IPS-20b (cell line): ENCODE measurements around the gene BMPER.
"Not testable (repeated sequence)": the region's sequence is repeated elsewhere in the genome, so short reads cannot be mapped to it uniquely, and the experiment has no call there.

Experiments
- H3K27ac ChIP-seq: one replicate; pipeline ENCODE4 v1.5.1; 2013; ENCODE audit warnings: low read length
- H3K27me3 ChIP-seq: 2 replicates; pipeline ENCODE4 v1.6.1; 2013; ENCODE audit warnings: mild to moderate bottlenecking, low read length, inconsistent platforms; ENCODE audit not compliant: insufficient read depth
- H3K36me3 ChIP-seq: 2 replicates; pipeline ENCODE4 v1.6.1; 2013; ENCODE audit warnings: low read depth, mild to moderate bottlenecking, inconsistent platforms, low read length, moderate library complexity; ENCODE audit not compliant: insufficient read depth
- H3K4me1 ChIP-seq: 2 replicates; pipeline ENCODE4 v1.6.1; 2013; ENCODE audit warnings: mild to moderate bottlenecking, control low read depth, inconsistent platforms, low read length, moderate library complexity; ENCODE audit not compliant: insufficient read depth
- H3K4me3 ChIP-seq: 2 replicates; pipeline ENCODE4 v1.5.1; 2013; ENCODE audit warnings: mild to moderate bottlenecking, low read length, inconsistent platforms
- H3K9ac ChIP-seq: 2 replicates; pipeline ENCODE4 v1.6.1; 2013; ENCODE audit warnings: low read depth, mild to moderate bottlenecking, inconsistent platforms, low read length, moderate library complexity
- H3K9me3 ChIP-seq: 2 replicates; pipeline ENCODE4 v1.6.1; 2013; ENCODE audit warnings: mild to moderate bottlenecking, low read depth, low read length, inconsistent platforms; ENCODE audit not compliant: insufficient read depth

The BMPER gene

DNA sequence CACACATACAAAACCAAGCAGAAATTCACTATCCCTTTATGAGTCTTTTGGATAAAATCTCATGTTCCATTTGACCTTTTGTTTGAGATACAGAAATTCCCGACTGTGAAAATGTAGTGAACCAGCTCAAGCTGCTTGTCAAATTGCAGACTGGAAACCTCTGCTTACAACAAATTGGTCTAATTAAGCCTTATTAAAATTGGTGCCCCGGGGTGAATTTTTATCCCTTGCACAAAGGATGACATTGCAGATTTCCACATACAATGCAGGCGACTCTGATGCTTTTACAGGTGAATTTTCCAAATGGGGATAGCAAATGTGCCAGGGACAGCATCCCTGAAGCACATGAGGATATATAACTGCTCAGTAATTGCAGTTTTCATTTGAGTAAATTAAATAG lies 257.3 kb downstream of the BMPER start:
- Histone ChIP-seq H3K9ac (no peak overlapping the region), H3K27ac (no peak overlapping the region), H3K4me1 (no peaks in the 10 kb centered on the region), H3K4me3 (no peak overlapping the region), H3K27me3 (no peaks in the 10 kb centered on the region), H3K9me3 (no peaks in the 10 kb centered on the region), H3K36me3 (no peaks in the 10 kb centered on the region)

DNA sequence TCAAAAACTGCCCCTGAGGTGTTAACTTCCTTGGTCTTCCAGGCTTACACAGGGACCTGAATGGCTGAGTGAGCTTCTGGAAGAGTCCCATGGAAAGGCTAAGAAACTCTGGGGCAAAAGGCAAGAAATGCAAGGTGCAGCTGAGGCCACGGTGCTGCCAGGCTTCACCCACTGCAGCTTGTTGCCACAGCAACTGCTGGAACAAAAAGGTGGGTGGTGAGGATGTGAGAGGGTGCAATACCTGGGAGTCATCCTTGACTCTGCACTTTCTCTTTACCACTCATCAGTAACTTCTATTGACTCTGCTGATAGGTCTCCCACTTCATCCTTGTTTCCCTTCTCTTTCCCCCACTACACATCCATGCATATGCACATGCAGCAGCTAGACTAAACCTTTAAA lies 258.6 kb downstream of the BMPER start:
- H3K9me3 ChIP-seq: no peaks in the 10 kb centered on the region
- no peak overlapping the region for H3K4me3 ChIP-seq
- no peaks in the 10 kb centered on the region for H3K36me3 ChIP-seq
- H3K9ac ChIP-seq: no peak overlapping the region
- no peaks in the 10 kb centered on the region for H3K4me1 ChIP-seq
- no peaks in the 10 kb centered on the region for H3K27me3 ChIP-seq
- H3K27ac ChIP-seq: no peak overlapping the region

DNA sequence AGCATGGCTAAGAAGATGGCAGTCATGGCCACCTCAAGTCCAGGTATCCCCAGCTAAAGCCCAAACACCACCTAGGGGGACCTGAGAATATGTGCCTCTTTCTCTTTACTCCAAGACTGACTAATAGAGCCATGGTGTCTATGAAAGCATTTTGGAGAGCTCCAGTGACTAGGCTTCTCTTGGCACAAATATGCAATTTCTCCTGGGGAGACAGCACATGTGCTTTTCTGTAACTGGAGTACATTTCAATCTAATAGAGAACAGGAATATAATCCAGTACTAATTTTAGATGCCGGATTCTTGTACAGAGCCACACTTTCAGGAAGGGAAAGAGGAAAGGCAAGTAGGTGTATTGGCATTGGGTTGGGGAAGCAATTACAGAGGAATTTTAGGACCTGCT lies 260.1 kb downstream of the BMPER start:
- Histone ChIP-seq H3K9me3 (no peaks in the 10 kb centered on the region), H3K27ac (no peak overlapping the region), H3K27me3 (no peaks in the 10 kb centered on the region)

DNA sequence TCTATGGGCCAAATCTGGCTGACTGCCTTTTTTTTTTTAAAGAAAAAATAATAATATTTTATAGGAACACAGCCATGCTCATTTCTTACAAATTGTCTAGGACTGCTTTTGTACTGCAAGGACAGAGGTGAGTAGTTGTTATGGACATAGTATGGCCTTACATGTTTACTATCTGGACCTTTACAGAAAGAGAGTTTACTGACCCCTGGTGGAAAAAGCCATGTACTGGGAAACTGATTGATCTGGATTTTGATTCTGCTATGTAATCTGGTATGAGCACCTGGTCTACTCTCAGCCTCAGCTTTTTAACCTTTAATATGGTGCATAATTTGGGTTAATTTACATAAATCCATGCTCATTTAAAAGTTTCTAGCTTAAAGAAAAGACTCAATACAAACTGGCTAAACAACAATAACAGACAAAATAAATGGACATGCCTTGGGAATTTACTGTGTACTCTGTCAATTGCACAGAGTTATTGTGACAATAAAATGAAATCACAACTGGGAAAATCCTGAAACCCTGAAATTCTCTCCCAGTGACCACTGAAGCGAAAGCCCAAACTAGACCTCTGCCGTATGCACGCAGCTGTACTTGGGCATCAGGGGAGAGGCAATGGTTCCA lies 260.7 kb downstream of the BMPER start:
- Histone ChIP-seq H3K9ac (no peak overlapping the region), H3K9me3 (no peaks in the 10 kb centered on the region), H3K36me3 (no peaks in the 10 kb centered on the region), H3K4me1 (no peaks in the 10 kb centered on the region), H3K27me3 (no peaks in the 10 kb centered on the region), H3K27ac (no peak overlapping the region), H3K4me3 (no peak overlapping the region)

More for the DNA sequence above, 260.1 kb downstream of the BMPER start:
- Histone ChIP-seq H3K36me3 (no peaks in the 10 kb centered on the region), H3K9ac (no peak overlapping the region), H3K4me3 (no peak overlapping the region), H3K4me1 (no peaks in the 10 kb centered on the region)

DNA sequence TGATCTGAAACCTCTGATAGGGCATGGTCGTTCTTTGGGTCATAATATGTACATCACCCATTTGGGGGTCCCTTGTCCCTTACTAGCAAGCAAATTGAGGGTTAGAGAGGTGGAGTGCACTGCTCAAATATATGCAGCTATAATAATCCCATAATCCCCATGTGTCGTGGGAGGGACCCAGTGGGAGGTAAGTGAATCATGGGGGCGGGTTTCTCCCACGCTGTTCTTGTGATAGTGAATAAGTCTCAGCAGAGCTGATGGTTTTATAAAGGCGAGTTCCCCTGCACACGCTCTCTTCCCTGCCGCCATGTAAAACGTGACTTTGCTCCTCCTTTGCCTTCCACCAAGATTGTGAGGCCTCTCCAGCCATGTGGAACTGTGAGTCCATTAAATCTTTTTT lies 262.7 kb downstream of the BMPER start:
- H3K27ac ChIP-seq: no peak overlapping the region
- H3K4me3 ChIP-seq: no peak overlapping the region
- no peaks in the 10 kb centered on the region for H3K36me3 ChIP-seq
- H3K27me3 ChIP-seq: no peaks in the 10 kb centered on the region
- H3K9ac ChIP-seq: no peak overlapping the region
- H3K4me1 ChIP-seq: no peaks in the 10 kb centered on the region
- no peaks in the 10 kb centered on the region for H3K9me3 ChIP-seq

DNA sequence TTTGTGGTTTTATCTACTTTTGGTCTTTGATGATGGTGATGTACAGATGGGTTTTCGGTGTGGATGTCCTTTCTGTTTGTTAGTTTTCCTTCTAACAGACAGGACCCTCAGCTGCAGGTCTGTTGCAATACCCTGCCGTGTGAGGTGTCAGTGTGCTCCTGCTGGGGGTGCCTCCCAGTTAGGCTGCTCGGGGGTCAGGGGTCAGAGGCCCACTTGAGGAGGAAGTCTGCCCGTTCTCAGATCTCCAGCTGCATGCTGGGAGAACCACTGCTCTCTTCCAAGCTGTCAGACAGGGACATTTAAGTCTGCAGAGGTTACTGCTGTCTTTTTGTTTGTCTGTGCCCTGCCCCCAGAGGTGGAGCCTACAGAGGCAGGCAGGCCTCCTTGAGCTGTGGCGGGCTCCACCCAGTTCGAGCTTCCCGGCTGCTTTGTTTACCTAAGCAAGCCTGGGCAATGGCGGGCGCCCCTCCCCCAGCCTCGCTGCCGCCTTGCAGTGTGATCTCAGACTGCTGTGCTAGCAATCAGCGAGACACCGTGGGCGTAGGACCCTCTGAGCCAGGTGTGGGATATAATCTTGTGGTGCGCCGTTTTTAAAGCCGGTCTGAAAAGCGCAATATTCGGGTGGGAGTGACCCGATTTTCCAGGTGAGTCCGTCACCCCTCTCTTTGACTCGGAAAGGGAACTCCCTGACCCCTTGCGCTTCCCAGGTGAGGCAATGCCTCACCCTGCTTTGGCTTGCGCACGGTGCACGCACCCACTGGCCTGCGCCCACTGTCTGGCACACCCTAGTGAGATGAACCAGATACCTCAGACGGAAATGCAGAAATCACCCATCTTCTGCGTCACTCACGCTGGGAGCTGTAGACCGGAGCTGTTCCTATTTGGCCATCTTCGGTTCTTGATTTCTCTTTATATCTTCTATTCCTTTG lies 269.6 kb downstream of the BMPER start:
- not testable (repeated sequence) for H3K4me1 ChIP-seq, H3K9me3 ChIP-seq, H3K36me3 ChIP-seq, H3K27ac ChIP-seq, H3K27me3 ChIP-seq
- H3K4me3 ChIP-seq: peak overlapping the region; percentile 56
- peak overlapping the region; percentile 64; the same call in 1 of the 2 replicates for H3K9ac ChIP-seq

DNA sequence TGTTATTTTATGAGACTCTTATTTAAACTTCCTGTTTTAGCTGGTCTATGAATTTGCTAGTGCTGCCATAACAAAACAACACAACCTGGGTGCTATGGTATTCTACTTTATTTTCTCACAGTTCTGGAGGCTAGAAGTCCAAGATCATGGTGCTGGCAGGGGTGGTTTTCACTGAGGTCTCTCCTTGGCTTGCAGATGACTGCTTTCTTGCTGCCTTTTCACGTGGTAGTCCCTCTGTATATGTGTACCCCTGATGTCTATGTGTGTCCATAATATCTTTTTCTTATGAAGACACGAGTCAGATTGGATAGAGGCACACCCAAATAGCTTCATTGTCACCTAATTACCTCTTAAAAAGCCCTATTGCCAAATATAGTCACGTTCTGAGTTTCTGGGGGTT lies 270.5 kb downstream of the BMPER start:
- no peak overlapping the region for H3K27ac ChIP-seq
- H3K4me3 ChIP-seq: peak overlapping the region; percentile 56
- peaks cover 9% of the 10 kb centered on the region; the same call in 1 of the 2 replicates for H3K9me3 ChIP-seq
- no peak overlapping the region for H3K9ac ChIP-seq
- no peaks in the 10 kb centered on the region for H3K36me3 ChIP-seq
- no peaks in the 10 kb centered on the region for H3K4me1 ChIP-seq
- no peaks in the 10 kb centered on the region for H3K27me3 ChIP-seq

DNA sequence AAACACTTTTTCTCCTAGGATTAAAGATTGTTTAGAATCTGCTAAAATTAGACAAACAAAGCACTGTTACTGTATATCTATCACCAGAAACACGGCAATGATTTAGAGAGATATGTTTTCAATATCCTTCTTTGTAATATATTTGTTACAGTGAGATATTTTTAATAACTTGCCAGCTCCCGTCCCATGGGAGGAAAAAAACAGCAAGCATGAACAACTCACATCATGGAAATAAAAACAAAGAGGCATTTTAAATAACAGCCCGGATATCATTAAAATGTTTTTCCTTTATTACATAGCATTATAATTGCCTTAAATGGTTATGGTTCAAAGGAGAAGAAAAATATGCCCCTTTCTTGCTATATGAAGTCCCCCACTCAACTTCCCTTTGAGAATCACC lies 272.1 kb downstream of the BMPER start:
- H3K9me3 ChIP-seq: peaks cover 9% of the 10 kb centered on the region; the same call in 1 of the 2 replicates
- no peak overlapping the region for H3K9ac ChIP-seq
- no peaks in the 10 kb centered on the region for H3K27me3 ChIP-seq
- H3K27ac ChIP-seq: no peak overlapping the region
- no peaks in the 10 kb centered on the region for H3K4me1 ChIP-seq
- no peak overlapping the region for H3K4me3 ChIP-seq
- no peaks in the 10 kb centered on the region for H3K36me3 ChIP-seq

DNA sequence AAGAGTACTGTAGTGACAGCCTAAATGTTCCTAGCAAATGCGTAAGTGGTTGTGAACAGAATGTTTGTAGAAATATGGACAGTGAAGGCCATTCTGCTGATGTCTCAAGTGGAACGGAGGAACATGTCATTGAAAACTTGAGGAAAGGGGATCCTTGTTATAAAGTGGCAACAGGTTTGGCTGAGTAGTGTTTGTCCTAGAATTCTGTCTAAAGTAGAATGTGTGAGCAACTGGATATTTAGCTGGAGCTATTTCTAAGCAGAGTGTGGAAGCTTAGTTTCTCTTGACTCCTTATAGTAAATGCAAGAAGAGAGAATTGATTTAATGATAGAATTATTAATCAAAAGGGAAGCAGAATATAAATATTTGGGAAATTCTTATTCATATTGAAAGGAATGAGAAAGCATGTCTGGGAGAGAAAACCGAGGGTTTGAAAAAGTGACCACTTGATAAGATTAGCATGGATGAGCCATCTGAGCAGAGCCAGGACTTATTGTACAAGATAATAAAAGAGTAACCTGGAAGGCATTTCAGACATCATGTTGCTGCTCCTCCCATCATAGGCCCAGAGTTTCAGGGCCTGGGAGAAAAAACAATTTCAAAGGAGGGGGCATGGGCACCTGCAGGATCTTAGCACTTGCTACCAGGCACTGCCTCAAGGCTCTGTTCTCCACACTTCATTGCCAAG lies 276.1 kb downstream of the BMPER start:
- H3K27ac ChIP-seq: no peak overlapping the region
- peaks cover 3% of the 10 kb centered on the region; the same call in 1 of the 2 replicates for H3K9me3 ChIP-seq
- H3K36me3 ChIP-seq: no peaks in the 10 kb centered on the region
- no peak overlapping the region for H3K4me3 ChIP-seq
- H3K27me3 ChIP-seq: no peaks in the 10 kb centered on the region
- no peaks in the 10 kb centered on the region for H3K4me1 ChIP-seq
- no peak overlapping the region for H3K9ac ChIP-seq

DNA sequence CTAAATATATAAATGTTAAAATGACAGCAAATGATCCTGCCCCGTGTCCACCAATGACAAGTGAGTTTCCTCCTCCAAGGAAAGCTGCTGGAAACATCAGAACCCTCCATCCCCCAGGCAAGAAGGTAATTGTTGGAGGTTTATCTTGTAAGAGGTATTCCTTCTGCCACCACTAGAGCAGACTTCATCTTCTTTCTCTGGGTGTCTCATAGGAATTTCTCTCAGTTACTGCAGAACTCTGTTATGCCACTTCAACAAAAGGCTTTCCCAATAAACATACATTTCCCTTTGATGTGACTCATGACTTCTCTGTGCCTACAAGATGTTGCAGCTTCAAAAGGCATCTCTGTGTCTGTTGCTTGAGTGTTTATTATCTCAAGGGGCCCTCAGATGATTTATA lies 279.1 kb downstream of the BMPER start:
- Histone ChIP-seq H3K4me1 (no peaks in the 10 kb centered on the region), H3K4me3 (no peak overlapping the region), H3K9ac (no peak overlapping the region), H3K36me3 (no peaks in the 10 kb centered on the region), H3K27me3 (no peaks in the 10 kb centered on the region), H3K27ac (no peak overlapping the region), H3K9me3 (no peaks in the 10 kb centered on the region)

DNA sequence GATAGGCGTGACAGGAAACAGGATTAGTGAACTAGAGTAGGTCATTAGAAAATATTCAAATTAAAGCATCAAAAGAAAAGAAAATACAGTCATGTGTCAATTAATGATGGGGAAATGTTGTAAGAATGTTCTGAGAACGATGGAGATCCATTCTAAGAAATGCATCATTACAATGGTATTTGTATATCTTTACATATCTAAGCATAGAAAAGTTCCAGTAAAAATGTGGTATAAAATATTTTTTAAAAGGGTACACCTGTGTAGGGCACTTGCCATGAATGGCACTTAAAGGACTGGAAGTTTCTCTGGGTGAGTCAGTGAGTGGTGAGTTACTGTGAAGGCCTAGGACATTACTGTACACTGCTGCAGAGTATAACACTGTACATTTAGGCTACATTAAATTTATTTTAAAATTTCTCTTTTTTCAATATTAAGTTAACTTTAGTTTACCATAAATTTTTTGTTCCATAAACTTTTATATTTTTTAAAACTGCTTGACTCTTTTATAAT lies 282.5 kb downstream of the BMPER start:
- no peaks in the 10 kb centered on the region for H3K36me3 ChIP-seq
- H3K4me1 ChIP-seq: no peaks in the 10 kb centered on the region
- H3K27me3 ChIP-seq: no peaks in the 10 kb centered on the region
- H3K9me3 ChIP-seq: no peaks in the 10 kb centered on the region
- H3K27ac ChIP-seq: no peak overlapping the region
- no peak overlapping the region for H3K9ac ChIP-seq
- H3K4me3 ChIP-seq: no peak overlapping the region
